Measurements from ENCODE around the gene DNAJB6.

The DNAJB6 gene

DNA sequence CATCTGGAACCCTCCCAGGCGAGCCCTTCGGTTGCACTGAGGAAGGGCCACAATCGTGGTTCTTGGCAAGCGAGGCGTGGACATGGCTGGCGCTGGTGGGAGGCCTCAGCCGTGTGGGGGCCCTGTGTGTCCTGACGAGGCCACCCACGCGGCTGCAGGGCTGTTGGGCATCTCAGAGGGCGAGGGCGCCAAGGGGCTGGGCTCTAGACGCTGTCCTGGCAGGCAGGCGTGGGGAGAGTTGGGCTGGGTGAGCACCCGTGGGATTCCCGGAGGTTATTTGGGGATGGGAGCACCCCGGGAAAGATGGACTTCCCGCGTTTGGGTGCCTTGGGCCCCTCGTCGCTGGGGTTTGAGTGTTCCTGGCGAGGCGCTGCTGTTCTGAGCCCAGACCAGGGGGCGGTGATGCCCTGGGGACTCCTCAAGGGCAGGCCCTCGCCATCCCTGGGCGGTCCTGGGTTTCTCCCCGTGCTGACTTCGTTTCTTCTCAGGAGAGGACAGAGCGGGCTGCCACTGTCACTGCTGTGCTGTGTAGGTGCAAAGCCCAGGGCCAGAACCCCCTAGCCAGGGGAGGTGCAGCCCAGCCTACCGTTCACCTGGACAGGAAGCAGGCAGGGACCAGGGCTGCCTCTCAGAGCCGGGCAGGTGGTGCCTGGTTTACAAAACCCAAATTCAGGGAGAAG, 87.2 kb downstream of the DNAJB6 start:
- no peak for DNase-seq (ENCODE audit: low spot score)
- in situ Hi-C loops (cut with MboI; ENCODE audit: low pct_unique_long_range_greater_than_20kb, low sequenced_read_pairs, unreplicated experiment): no loop called here
- TF ChIP-seq, protein P1, sequence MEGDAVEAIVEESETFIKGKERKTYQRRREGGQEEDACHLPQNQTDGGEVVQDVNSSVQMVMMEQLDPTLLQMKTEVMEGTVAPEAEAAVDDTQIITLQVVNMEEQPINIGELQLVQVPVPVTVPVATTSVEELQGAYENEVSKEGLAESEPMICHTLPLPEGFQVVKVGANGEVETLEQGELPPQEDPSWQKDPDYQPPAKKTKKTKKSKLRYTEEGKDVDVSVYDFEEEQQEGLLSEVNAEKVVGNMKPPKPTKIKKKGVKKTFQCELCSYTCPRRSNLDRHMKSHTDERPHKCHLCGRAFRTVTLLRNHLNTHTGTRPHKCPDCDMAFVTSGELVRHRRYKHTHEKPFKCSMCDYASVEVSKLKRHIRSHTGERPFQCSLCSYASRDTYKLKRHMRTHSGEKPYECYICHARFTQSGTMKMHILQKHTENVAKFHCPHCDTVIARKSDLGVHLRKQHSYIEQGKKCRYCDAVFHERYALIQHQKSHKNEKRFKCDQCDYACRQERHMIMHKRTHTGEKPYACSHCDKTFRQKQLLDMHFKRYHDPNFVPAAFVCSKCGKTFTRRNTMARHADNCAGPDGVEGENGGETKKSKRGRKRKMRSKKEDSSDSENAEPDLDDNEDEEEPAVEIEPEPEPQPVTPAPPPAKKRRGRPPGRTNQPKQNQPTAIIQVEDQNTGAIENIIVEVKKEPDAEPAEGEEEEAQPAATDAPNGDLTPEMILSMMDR (IDR thresholded peaks at IDR 0.05; ENCODE audit: extremely low read depth, insufficient read depth, missing control alignments): no peak

DNA sequence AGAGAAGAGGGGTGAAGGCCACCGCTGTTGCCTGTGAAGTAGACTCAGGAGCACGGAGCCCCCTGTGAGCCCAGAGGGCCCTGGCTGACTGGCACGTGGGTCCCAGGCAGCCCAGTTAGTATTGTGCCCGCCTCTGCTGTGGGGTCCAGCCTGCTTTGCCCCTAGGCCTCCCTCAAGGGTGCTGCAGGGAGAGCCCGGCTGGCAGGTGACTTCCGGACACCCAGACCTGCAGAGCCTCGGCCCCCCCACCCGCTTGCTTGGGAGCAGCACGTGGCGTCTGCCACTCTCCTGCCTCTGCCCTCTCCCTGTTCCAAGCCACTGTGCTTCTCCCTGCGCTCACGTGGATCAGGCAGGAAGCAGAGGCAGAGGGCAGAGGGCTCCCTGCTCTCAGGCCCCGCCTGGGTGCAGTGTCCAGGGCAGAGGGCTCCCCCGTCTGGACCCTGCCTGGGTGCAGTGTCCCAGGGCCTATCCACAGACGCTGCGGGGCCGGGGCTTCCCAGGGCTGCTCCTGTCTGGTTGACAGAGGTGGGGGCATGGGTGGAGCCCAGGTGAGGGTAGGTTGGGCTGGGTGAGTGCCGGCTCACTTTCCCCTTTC, 88.4 kb downstream of the DNAJB6 start:
- TF ChIP-seq, protein P1 (IDR thresholded peaks at IDR 0.05; ENCODE audit: extremely low read depth, insufficient read depth, missing control alignments): no peak
- no peak for DNase-seq (ENCODE audit: low spot score)
- in situ Hi-C loops (cut with MboI; ENCODE audit: low pct_unique_long_range_greater_than_20kb, low sequenced_read_pairs, unreplicated experiment): no loop called here

DNA sequence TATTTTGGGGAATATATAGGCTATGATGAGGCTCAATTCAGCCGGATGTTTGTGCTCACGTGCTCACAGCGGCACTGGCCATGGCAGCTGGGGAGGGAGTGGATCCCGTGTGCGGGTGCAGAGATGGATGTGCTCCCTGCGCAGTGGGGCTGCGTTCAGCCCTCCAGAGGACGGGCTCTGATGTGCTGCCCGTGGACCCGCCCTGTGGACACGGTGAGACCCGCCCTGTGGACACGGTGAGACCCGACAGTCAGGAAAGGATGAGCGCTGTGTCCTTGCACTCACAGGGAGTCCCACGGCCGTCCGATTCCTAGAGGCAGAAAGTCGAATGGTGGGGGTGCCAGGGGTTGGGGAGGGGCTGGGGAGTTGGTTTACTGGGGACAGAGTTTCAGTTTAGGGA, 89.0 kb downstream of the DNAJB6 start:
- TF ChIP-seq, protein P1 (IDR thresholded peaks at IDR 0.05; ENCODE audit: extremely low read depth, insufficient read depth, missing control alignments): no peak
- no peak for DNase-seq (ENCODE audit: low spot score)
- in situ Hi-C loops (cut with MboI; ENCODE audit: low pct_unique_long_range_greater_than_20kb, low sequenced_read_pairs, unreplicated experiment): no loop called here

DNA sequence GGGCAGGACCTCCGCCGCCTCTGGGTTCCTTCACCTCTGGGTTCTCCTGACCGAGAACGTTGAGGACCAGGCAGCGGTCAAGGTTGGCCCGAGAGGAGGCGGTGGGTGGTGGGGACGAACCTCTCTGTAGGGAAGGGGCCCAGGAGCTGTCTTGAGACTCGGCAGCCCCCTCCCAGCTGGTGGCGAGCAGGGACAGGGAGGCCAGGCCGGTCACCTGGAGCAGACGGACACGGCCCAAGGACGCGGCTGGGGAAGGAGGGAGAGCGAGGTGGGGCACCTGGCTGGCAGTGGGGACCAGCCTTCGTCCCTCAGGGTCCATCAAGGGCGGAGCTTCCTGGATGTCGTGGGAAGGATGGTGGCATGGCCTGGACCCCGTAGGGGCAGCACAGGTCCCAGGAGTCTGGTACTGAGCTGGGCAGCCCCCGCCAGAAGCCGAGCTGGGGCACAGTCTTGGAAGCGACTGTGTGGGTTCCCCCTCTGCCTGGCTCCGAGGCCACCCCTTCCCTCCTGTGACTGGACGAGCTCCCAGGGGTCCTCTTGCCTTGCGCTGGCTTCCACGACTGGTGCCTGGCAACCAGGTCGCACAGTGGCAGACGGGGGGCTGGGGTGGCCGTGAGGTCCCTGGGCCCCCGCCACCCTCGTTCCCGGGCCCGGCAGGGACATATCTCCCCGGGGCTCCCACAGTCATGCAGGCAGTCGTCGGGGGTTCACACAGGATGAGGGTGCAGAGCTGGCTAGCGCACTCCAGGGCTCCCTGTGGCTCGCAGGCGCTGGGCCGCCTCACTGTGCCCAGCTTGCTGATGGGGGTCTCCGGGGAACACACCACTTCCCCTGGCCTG, 89.9 kb downstream of the DNAJB6 start:
- in situ Hi-C loops (cut with MboI; ENCODE audit: low pct_unique_long_range_greater_than_20kb, low sequenced_read_pairs, unreplicated experiment): no loop called here
- no peak for DNase-seq (ENCODE audit: low spot score)
- TF ChIP-seq, protein P1 (IDR thresholded peaks at IDR 0.05; ENCODE audit: extremely low read depth, insufficient read depth, missing control alignments): no peak

DNA sequence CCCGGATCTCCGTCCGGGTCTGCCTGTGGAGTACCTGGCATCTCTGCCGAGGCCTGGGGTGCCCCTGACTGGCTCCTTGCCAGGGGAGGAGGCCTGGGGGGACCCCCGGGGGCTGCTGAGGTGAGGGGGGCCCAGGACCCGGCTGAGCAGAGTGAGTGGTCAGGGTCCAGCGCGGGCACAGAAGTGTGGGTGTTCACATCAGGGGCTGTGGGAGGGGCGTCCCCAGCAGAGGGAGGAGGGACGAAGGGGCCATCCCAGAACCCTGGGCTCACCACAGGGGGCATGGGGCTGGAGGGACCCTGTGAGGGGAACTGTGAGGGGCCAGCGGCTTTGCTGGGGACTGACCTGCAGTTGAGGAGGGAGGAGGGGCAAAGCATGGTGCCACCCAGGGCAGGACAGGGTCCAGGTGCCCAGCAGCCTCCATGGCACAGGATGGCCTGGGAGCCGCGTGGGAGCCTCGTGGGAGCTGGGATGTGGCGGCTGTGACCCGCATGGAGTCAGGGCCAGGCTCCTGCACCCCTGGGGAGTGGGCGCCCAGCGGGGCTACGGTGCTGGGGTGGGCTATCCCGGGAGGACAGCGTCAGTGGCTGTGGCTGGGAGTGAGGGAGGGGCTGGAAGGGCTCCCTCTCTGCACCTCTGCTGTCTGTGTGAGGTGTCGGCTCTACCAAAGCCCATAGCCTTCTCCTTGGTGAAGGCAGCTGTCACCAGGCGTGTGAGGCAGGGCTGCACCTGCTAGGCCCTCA, 91.2 kb downstream of the DNAJB6 start:
- TF ChIP-seq, protein P1 (IDR thresholded peaks at IDR 0.05; ENCODE audit: extremely low read depth, insufficient read depth, missing control alignments): no peak
- in situ Hi-C loops (cut with MboI; ENCODE audit: low pct_unique_long_range_greater_than_20kb, low sequenced_read_pairs, unreplicated experiment): no loop called here
- DNase-seq (ENCODE audit: low spot score): no peak

DNA sequence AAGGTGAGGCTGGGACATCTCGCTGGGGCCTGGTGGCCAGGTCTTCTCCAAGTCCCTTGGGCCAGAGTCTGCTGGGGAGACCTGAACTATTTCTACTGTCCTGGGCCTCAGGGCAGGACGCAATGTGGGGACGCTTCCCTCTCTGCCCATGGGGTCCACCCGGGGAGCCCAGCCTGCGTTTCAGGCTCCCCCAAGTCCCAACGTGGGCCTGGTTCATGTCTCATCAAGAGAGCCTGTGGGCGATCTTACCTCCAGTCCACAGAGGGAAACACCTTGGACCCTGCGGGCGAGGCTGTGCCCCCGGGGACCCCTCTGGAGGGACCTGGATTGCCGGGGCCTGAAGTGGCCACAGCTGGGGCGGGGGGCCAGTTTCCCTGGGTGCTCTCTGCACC, 91.7 kb downstream of the DNAJB6 start:
- TF ChIP-seq, protein P1 (IDR thresholded peaks at IDR 0.05; ENCODE audit: extremely low read depth, insufficient read depth, missing control alignments): no peak
- in situ Hi-C loops (cut with MboI; ENCODE audit: low pct_unique_long_range_greater_than_20kb, low sequenced_read_pairs, unreplicated experiment): no loop called here
- no peak for DNase-seq (ENCODE audit: low spot score)
